Measurements from ENCODE around the gene TRIM33. TPM values are rescaled to one million over a fixed set of nuclear protein-coding genes. Genes with fewer than 3 reads are reported as not detected.
"Not testable (repeated sequence)": the region's sequence is repeated elsewhere in the genome, so short reads cannot be mapped to it uniquely, and the experiment has no call there.

Gene TRIM33
- total RNA-seq, 1 donor: 37.4 TPM

GRCh38 chr1:114388432-114389003 is 122.5 kb downstream of the TRIM33 start:
- DNase-seq (ENCODE audit: low read depth): no peak
- no peak overlapping the region for H3K4me3 ChIP-seq (ENCODE audit: low read depth, low read length)
- TF ChIP-seq CTCF (IDR thresholded peaks at IDR 0.05; ENCODE audit: insufficient read depth, low read length): no peak

GRCh38 chr1:114387585-114387984 is 123.4 kb downstream of the TRIM33 start:
- not testable (repeated sequence) for DNase-seq (ENCODE audit: low read depth); H3K4me3 ChIP-seq (ENCODE audit: low read depth, low read length)

- no peak for TF ChIP-seq CTCF (IDR thresholded peaks at IDR 0.05; ENCODE audit: insufficient read depth, low read length)
- no peak for DNase-seq (ENCODE audit: low read depth)
These were observed 124.0 kb downstream of the TRIM33 start for GRCh38 chr1:114387010-114387360.

GRCh38 chr1:114386129-114387009 is 124.6 kb downstream of the TRIM33 start:
- peak; percentile 10 for DNase-seq (ENCODE audit: low read depth)
- no peak for TF ChIP-seq CTCF (IDR thresholded peaks at IDR 0.05; ENCODE audit: insufficient read depth, low read length)
- no peak overlapping the region for H3K4me3 ChIP-seq (ENCODE audit: low read depth, low read length)

More at GRCh38 chr1:114387010-114387360, 124.0 kb downstream of the TRIM33 start:
- H3K4me3 ChIP-seq (ENCODE audit: low read depth, low read length): no peak overlapping the region

GRCh38 chr1:114384922-114385321 is 126.1 kb downstream of the TRIM33 start:
- no peak for DNase-seq (ENCODE audit: low read depth)
- no peak overlapping the region for H3K4me3 ChIP-seq (ENCODE audit: low read depth, low read length)
- TF ChIP-seq CTCF (IDR thresholded peaks at IDR 0.05; ENCODE audit: insufficient read depth, low read length): no peak

GRCh38 chr1:114379987-114380386 is 131.0 kb downstream of the TRIM33 start:
- H3K4me3 ChIP-seq (ENCODE audit: low read depth, low read length): no peak overlapping the region
- TF ChIP-seq CTCF (IDR thresholded peaks at IDR 0.05; ENCODE audit: insufficient read depth, low read length): no peak
- no peak for DNase-seq (ENCODE audit: low read depth)

GRCh38 chr1:114379358-114379757 is 131.6 kb downstream of the TRIM33 start:
- TF ChIP-seq CTCF (IDR thresholded peaks at IDR 0.05; ENCODE audit: insufficient read depth, low read length): no peak
- no peak overlapping the region for H3K4me3 ChIP-seq (ENCODE audit: low read depth, low read length)
- no peak for DNase-seq (ENCODE audit: low read depth)

Measured in fibroblast of the aortic adventitia (primary cell).